Stimulated activated memory B cell treated with anti-CD40 and anti-IgM and Interleukin-4, amounts not matched to agents 10 μg/mL and 1 μg/mL and 100 μg/mL, for 72 hours (primary cell): Measurements from ENCODE around the gene MSLN.

Experiments used
- ATAC-seq: fragments of 150-1000 bp; cut with Tn5 transposase; 2 replicates; pipeline ENCODE4 v1.10.0; 2021
- H3K27ac Mint-ChIP-seq: one replicate; pipeline ENCODE4 v1.8.0; 2022; ENCODE audit warnings: mild to moderate bottlenecking, mixed read lengths
- H3K27me3 Mint-ChIP-seq: one replicate; pipeline ENCODE4 v1.8.0; 2022; ENCODE audit warnings: mixed read lengths
- H3K36me3 Mint-ChIP-seq: one replicate; pipeline ENCODE4 v1.8.0; 2022; ENCODE audit warnings: mixed read lengths
- H3K4me1 Mint-ChIP-seq: one replicate; pipeline ENCODE4 v1.8.0; 2022; ENCODE audit warnings: mixed read lengths
- H3K4me3 Mint-ChIP-seq: one replicate; pipeline ENCODE4 v1.8.0; 2022; ENCODE audit warnings: mild to moderate bottlenecking, moderate library complexity, mixed read lengths
- H3K9me3 Mint-ChIP-seq: one replicate; pipeline ENCODE4 v1.8.0; 2022; ENCODE audit warnings: mixed read lengths

MSLN gene

DNA sequence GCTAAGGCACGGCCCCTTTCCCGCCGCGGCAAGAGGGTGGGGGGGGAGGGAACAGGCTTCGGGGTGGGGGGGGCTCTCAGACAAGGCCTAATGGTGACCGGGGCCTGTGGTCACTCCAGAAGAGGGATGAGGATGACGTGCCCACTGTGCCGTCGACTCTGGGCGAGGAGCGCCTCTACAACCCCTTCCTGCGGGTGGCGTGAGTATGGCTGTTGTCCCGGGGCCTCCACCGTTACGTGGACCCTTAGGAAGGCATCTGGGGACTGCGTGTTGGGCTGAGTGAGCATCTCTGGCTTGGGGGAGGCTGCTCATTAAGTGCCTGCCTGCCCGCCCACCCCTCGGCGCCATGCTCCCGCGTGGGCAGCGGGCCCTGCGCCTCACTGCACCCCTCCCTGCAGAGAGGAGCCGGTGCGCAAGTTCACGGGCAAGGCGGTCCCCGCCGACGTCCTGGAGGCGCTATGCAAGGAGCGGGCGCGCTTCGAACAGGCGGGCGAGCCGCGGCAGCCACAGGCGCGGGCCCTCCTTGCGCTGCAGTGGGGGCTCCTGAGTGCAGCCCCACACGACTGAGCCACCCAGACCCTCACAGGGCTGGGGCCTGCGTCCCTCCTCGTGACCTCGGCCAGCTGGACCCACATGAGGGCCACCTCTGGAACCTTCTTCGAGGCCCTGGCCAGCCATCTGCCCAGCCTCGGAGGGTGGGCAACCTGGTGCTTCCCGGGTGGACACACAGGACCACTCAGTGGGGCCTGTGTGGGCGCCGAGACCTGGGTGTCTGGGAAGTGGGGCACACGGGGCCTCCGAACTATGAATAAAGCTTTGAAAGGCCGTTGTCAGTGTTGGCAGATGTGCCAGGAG, 31.4 kb upstream of the MSLN start:
- Mint-ChIP-seq H3K4me1 (peaks cover 18% of the 10 kb centered on the region), H3K27ac (no peak overlapping the region), H3K4me3 (peak overlapping the region; percentile 72), H3K27me3 (no peaks in the 10 kb centered on the region), H3K36me3 (peaks cover 6% of the 10 kb centered on the region), H3K9me3 (no peaks in the 10 kb centered on the region)
- ATAC-seq, result no peak

DNA sequence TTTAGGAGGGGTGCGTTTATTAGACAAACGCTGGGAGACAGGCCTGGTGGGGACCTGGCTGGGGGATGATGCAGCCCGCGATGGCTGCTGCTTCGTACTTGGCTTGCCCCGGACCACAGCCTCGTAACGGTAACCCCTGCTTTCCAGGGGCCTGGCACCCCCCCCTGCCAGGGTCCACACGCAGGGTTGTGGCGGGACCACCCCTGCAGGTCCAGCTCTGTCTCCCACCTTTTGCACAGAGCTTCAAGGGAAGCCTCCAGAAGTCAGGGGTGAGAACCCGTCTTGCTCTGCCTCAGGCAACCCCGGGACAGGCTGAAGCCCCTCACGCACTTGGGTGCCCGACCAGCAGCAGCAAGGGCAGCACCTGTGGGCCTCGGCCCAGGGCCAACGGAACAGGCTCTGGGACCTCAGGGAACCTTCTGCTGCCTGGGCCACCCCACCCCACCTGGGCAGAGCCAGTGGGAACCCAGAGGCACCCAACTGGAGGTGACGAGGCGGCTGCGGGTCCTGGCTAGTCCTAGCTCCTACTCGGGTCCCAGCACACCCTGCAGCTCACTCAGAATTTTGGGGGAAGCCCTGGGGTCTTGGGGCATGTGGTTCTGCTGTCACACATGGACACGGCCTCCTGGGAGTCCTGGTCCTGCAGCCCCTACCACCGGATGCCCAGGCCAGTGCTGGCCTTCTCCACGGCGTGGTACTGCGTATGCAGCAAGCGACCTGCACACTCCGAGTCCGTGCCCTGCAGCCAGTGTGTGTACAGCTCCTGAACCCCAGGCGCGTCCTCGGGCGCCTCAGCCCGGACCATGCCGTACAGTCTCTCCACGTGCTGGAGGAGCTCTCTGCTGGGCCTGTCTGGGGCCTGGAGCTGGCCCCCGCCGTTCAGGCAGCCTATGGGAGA, 30.5 kb upstream of the MSLN start:
- no peak overlapping the region for H3K4me3 Mint-ChIP-seq
- H3K9me3 Mint-ChIP-seq, result no peaks in the 10 kb centered on the region
- no peak for ATAC-seq
- no peaks in the 10 kb centered on the region for H3K27me3 Mint-ChIP-seq
- peaks cover 18% of the 10 kb centered on the region for H3K4me1 Mint-ChIP-seq
- peaks cover 12% of the 10 kb centered on the region for H3K36me3 Mint-ChIP-seq
- H3K27ac Mint-ChIP-seq, result no peak overlapping the region

DNA sequence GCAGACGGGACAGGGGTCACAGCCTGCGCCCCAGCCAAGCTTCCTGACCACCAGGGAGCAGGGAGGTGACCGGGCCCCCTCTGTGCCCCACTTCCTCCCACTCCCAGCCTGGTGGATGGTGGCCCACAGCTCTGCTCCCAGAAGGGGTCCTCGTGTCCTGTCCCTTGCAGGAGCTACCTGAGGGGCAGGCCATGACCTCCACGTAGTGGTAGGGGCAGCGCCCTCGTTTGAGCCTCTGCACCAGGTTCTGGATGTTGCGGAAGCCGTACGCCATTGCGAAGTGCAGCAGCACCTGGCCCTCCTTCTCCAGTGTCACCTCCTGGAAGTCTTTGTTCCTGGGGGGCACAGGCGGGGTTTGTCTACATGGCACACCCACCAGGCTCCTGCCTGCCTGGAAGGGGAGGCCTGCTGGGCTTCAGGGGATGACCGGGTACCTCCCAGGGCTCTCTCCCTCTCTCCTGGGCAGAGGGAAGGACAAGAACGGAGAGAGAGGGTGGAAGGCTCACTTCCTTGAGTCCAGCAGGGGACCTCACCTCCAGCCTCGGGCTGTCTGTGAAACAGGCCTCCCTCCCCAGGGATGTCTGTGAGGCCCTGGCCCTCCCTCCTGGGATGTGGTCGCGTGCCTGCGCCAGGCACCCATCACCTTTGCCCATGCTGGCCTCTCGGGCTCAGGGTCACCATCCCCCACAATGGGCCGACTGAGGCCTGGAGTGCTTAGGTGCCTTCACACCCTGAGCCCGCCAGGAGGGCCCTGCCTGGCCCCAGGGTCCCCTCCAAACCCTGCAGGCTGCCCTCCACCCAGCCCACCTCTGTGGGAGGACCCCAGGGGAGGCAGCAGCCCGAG, 29.6 kb upstream of the MSLN start:
- peaks cover 18% of the 10 kb centered on the region for H3K36me3 Mint-ChIP-seq
- H3K9me3 Mint-ChIP-seq, result no peaks in the 10 kb centered on the region
- H3K4me3 Mint-ChIP-seq, result no peak overlapping the region
- no peaks in the 10 kb centered on the region for H3K27me3 Mint-ChIP-seq
- H3K4me1 Mint-ChIP-seq, result peaks cover 18% of the 10 kb centered on the region
- no peak overlapping the region for H3K27ac Mint-ChIP-seq
- no peak for ATAC-seq

DNA sequence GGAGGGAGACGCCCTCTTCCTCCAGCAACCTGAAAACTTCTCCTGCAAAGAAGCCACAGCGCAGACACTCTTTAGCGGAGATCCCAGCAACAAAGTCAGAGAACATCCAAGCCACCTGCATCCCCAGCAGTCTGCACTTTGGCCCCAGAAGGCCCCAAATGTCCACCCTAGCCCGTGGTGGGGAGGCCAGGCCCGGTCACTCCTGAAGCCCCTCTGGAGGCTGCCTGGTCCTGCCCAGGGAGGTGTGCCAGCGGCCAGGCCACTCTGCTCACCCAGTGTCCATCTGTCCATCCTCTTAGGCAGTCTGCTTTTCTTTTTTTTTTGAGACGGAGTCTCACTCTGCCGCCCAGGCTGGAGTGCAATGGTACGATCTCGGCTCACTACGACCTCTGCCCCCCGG, 28.2 kb upstream of the MSLN start:
- Mint-ChIP-seq H3K4me1 (peaks cover 20% of the 10 kb centered on the region), H3K27ac (no peak overlapping the region), H3K36me3 (peaks cover 25% of the 10 kb centered on the region), H3K4me3 (no peak overlapping the region), H3K9me3 (no peaks in the 10 kb centered on the region), H3K27me3 (no peaks in the 10 kb centered on the region)
- no peak for ATAC-seq

DNA sequence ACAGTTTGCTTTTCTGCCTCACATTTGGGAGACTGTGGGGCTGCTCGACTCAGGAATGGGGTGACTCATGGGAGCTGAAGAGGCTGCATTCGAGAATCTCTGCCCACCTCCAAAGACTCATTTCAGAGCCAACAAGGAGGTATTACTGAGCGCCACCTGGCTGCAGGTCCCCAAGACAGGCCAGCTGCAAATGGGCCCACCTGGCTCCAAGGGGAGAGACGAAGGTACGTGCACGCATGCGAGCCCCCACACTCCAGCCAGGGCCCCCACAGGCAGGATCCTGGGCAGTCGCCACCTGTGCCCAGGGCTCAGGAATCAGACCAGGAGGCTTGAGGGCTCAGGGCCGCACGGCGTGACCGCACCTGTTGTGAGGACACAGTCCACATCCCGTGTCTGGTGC, 27.6 kb upstream of the MSLN start:
- Mint-ChIP-seq H3K27me3 (no peaks in the 10 kb centered on the region), H3K9me3 (no peaks in the 10 kb centered on the region), H3K4me1 (peaks cover 26% of the 10 kb centered on the region), H3K27ac (no peak overlapping the region), H3K36me3 (peaks cover 25% of the 10 kb centered on the region), H3K4me3 (no peak overlapping the region)
- ATAC-seq, result no peak

DNA sequence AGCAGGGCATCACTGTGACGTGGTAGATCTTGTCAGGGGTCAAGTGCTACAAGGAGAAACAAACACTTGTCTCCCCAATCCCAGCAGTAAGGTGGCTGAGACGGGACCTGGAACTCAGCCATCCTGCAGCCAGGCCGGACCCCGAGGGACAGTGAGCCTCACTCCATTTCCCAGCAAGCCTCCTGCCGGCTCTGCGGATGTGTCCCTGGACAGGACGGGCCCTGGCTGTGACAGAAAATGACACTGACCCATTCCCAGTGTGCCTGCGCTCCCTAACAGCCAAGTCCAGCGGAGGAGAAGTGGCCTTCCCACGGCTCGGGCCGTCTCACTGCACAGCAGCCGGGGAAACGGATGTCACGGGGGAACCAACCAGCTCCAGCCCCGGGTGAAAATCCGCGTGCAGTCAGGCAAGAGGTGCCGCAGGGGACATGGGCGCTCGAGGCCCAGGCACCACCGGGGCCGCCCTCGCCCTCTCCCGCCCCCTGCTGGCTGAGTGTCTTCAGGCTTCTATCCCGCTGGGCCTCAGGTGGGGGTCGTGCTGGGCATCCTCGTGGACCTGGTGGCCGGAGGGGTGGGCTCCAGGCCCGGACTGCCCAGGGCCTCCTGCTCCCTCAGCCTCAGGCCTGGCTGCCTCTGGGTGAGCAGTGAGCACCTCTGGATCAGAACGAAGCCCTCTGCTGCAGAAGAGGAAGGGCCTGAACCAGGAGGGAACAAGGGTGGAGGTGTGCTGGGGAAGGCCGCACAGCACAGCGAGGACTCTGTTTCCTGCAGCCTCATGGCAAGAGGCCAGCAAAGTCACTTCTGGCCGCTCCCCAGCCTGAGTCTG, 26.9 kb upstream of the MSLN start:
- H3K4me1 Mint-ChIP-seq, result peaks cover 30% of the 10 kb centered on the region
- H3K4me3 Mint-ChIP-seq, result no peak overlapping the region
- H3K27me3 Mint-ChIP-seq, result no peaks in the 10 kb centered on the region
- H3K27ac Mint-ChIP-seq, result no peak overlapping the region
- H3K36me3 Mint-ChIP-seq, result peaks cover 25% of the 10 kb centered on the region
- no peak for ATAC-seq
- no peaks in the 10 kb centered on the region for H3K9me3 Mint-ChIP-seq

DNA sequence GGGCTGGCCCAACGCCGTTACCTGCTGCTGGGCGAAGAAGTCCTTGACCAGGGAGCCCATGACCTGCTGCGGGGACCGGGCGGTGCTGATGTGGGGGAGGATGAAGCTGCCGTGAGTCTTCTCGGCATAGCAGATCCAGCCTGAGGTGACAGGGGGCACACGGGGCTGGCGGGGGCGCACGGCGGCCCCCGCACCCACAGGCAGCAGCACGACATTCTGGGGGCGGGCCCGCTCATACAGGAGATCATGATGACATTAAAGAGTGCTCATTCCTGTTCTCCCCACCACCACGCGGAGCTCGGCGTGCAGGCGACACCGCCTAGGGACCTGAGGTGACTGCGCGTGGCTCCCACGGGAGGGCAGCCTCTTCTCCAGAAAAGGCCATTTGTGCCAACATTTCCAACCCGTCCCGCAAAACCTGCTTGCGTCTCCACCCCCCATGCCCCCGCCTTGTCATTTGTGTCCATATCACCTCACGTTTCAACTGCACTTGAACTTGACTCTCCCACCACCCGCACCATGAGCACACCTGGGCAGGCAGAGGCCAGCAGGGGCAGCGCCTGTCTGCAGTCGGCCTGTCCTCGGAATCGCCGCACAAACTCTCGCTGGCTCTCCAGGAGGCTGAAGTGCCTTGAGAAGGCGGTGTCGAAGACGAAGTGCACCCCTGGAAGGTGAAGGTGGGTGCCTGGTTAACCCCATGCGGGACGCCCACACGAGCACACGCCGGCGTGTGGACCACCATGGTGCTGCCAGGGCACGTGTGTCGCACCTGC, 26.1 kb upstream of the MSLN start:
- Mint-ChIP-seq H3K4me3 (no peak overlapping the region), H3K4me1 (peaks cover 37% of the 10 kb centered on the region), H3K9me3 (no peaks in the 10 kb centered on the region), H3K27ac (no peak overlapping the region), H3K36me3 (peaks cover 25% of the 10 kb centered on the region), H3K27me3 (no peaks in the 10 kb centered on the region)
- no peak for ATAC-seq

DNA sequence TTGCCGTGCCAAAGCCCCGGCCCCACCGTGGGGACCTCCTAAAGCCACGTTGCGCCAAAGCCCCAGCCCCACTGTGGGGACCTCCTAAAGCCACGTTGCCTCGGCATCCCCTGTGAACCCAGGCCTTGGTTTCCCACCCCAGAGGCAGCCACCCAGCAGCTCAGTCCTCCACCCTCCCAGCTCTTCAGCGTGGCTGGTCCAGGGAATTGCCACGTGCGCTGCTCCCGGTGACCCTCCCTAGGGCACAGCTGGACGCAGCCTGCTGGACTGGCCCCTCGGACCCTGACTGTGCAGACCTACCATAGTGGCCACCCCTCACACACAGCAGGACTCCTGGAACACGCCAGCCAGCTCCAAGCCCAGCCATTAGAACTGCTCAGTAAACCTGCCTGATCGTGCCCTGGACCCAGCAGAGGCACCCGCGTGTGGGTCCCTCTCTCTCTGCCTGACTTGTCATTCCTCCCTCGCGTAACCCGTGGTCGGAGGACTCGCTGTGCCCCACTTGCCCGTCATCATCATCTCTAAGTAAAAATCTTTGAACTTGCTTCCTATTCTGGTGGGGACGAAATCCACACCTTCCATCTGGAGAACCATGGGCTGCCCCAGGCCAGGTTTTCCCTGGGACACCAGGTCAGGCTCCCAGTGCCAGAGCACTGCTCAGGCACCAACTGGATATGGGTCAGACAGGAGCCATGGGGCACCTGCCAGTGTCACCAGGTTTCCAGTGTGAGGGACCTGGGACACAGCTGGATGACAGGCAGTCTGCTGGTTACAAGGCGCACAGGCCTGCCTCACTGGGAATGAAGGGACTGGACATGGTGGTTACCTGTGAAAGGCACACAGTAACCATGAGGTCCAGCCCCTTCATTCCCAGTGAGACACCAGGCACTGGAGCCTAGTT, 25.3 kb upstream of the MSLN start:
- peaks cover 25% of the 10 kb centered on the region for H3K36me3 Mint-ChIP-seq
- no peak overlapping the region for H3K4me3 Mint-ChIP-seq
- no peak for ATAC-seq
- H3K27ac Mint-ChIP-seq, result peak overlapping the region; percentile 80
- peaks cover 45% of the 10 kb centered on the region for H3K4me1 Mint-ChIP-seq
- no peaks in the 10 kb centered on the region for H3K27me3 Mint-ChIP-seq
- no peaks in the 10 kb centered on the region for H3K9me3 Mint-ChIP-seq

DNA sequence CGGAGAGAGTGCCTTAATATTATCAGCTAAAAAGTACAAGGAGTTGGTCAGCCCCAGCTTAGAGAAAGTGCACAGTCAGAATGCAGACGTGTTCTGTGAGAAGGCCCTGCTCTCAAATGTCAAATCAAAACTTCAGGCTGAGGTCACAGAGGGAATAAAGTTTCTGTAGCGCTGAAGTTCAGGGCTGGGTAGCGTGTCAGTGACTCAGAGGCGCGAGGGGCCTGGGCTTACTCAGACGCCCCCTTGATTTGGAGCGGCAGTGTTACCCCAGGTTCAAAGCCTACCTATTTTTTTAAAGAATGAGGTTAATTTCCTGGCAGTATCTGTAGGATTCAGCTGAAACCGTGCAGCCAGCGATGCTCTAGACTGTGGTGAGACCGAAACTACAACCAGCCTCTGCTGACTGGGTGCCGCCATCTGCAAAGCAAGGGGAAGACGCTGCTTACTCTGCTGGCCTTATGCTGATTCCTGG, 24.5 kb upstream of the MSLN start:
- H3K4me3 Mint-ChIP-seq, result peak overlapping the region; percentile 62
- H3K27me3 Mint-ChIP-seq, result no peaks in the 10 kb centered on the region
- ATAC-seq, result peak; percentile 59
- H3K9me3 Mint-ChIP-seq, result no peaks in the 10 kb centered on the region
- peaks cover 46% of the 10 kb centered on the region for H3K4me1 Mint-ChIP-seq
- peak overlapping the region; percentile 80 for H3K27ac Mint-ChIP-seq
- peaks cover 25% of the 10 kb centered on the region for H3K36me3 Mint-ChIP-seq

DNA sequence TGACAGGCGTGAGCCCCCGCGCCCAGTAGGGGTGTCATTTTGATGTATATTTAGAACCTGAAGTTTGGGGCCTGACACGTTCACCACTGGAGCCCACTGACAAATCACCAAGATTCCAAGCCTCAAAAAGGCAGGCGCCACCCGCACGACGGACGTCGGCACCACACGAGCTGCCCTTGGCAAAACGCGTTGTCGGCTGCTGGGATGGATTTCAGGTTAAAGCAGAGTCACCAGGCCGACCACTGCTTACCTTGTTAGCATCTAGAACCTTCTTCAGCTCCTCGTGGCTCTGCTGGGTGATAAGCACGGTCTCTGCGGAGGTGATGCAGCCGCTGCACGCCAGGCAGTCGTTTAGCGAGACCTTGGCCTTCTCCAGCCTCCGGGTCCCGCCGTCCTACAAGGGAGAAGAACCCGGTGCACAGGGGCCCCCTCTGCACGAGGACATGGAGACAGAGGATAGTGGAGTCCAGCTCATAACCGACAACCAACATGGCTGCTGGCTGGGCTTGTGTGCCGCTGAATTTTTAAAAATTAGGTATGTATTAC, 23.5 kb upstream of the MSLN start:
- peaks cover 46% of the 10 kb centered on the region for H3K4me1 Mint-ChIP-seq
- H3K36me3 Mint-ChIP-seq, result peaks cover 25% of the 10 kb centered on the region
- H3K27me3 Mint-ChIP-seq, result no peaks in the 10 kb centered on the region
- H3K27ac Mint-ChIP-seq, result peak overlapping the region; percentile 88
- H3K4me3 Mint-ChIP-seq, result no peak overlapping the region
- no peaks in the 10 kb centered on the region for H3K9me3 Mint-ChIP-seq
- ATAC-seq, result no peak

DNA sequence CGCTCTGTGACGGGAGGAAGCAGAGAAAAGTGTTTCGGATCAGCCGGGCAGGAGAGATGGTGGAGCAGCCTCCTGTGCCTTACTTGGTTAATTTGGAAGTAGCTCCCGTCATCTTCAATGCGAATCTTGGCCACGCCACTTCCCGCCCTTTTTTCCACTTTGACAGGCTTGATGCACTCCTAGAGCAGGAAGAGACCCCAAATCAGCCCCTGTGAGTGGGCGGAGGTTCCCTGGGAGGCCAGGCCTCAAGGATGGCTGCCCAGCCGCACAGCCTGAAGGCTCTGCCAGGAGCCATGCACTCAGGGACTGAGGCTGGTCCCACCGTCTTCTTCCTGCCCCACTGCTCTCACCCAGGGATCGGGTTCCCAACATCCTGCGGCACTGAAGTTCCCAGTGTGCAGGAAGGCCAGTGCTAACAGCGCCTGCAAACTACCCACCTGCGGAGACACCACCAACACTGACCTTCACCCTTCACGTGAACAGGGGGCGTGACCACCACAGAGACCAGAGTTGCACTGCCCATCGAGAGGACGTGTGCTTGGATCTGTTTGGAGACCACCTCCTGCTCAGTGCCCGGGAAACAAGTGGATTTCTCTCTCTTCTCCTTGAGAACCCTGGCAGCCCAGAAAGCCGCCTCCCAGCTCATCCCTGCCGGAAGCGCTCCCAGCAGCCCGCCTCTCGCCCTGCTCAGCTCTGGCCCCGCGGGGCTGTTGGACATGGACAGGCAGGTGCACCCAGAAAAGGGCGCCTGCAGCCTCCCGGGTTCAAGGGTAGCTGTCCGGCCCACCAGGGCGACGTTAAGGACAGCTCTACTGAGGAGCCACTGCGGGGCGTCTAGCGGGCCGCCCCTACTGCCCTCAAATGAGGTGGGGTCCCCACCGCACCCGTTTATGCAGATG, 20.7 kb upstream of the MSLN start:
- peaks cover 46% of the 10 kb centered on the region for H3K4me1 Mint-ChIP-seq
- H3K4me3 Mint-ChIP-seq, result peak overlapping the region; percentile 83
- ATAC-seq, result no peak
- peaks cover 14% of the 10 kb centered on the region for H3K36me3 Mint-ChIP-seq
- no peaks in the 10 kb centered on the region for H3K9me3 Mint-ChIP-seq
- peak overlapping the region; percentile 88 for H3K27ac Mint-ChIP-seq
- no peaks in the 10 kb centered on the region for H3K27me3 Mint-ChIP-seq

DNA sequence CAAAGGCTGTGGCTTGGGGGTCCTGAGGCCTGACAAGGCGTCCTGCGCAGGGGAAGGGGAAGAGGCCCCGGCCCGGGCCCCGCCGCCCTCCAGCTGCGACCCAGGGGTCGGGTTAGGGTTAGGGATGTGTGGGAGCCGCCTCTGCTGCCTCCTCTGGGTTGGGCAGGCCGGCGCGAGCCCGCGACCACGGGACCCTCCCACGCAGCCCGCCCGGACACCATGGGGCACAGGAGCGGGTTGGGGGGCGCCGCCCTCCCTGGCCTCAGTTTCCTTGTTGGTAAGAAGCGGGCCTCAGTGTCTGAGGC, 20.1 kb upstream of the MSLN start:
- Mint-ChIP-seq H3K9me3 (no peaks in the 10 kb centered on the region), H3K4me1 (peaks cover 41% of the 10 kb centered on the region), H3K36me3 (peaks cover 9% of the 10 kb centered on the region), H3K4me3 (peak overlapping the region; percentile 83), H3K27ac (peak overlapping the region; percentile 88), H3K27me3 (no peaks in the 10 kb centered on the region)
- ATAC-seq, result peak; percentile 1
